Activated CD8-positive, alpha-beta memory T cell treated with anti-CD3 and anti-CD28 coated beads for 36 hours (primary cell): ENCODE data around the gene RGSL1. TPM values are rescaled to one million over a fixed set of nuclear protein-coding genes. Genes with fewer than 3 reads are reported as not detected.
"Not testable (repeated sequence)": the region's sequence is repeated elsewhere in the genome, so short reads cannot be mapped to it uniquely, and the experiment has no call there.

ENCODE experiments used
- CTCF ChIA-PET: fragments of 350-600 bp; sonication (Branson Sonifier 250); formaldehyde crosslinking; loops from one replicate; lab custom pipeline; 2021; ENCODE audit warnings: antibody characterized with exemption; lab: Charles Lee
- POLR2A ChIA-PET: fragments of 350-600 bp; sonication (Branson Sonifier 250); formaldehyde crosslinking; loops from one replicate; lab custom pipeline; 2021; ENCODE audit warnings: antibody characterized with exemption; lab: Charles Lee
- total RNA-seq, 2 experiments: library from RNA; stranded (reverse); gene quantifications; one replicate each; pipeline ENCODE4 v1.2.3, GENCODE V29; 2021

The RGSL1 gene
- total RNA-seq, 2 experiments from 2014 or later, result not detected

DNA sequence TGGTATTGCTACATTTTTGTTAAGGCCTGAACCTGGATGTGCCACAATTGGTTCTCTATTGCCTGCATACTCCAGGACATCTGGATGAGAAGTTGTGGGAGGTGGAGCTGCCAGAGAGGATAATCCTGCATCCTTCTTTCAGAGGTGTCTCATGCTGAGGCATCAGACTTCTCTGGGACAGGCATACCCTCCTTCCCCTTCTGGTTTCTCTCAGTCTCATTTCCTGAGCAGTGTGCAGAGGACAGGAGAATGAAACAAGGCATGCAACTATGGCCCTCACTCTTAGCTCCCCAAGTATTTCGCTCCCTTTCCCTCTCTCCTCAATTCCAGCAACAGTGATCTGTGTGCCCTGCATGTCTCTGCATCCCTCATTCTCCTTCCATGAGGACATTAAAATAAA, 7.6 kb upstream of the RGSL1 start:
- CTCF ChIA-PET, result no interaction called here
- POLR2A ChIA-PET, result no interaction called here

DNA sequence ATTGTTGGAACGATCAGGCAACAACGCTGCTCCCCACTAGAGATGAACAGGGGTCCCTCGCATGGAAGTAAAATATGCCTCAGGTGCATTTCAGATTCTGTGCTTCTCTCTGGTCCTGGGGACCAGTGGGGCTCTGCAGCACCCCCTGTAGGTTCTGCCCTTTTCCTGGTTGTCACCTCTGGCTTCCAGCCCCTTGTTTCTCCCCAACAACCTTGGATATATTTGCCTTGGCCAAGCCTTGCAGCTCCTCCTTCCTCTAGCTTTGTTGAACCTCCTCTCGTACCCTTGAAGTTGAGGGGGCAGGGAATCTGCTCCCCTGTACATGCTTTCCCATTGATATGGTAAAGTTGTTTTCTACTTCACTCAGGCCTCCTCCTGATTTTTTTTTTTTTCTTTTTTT, 5.4 kb upstream of the RGSL1 start:
- ChIA-PET CTCF (interaction anchor here (0.7 kb wide), 1 partner anchor 16 kb away, joined by 3 read pairs; no protein-coding TSS in a partner anchor), POLR2A (no interaction called here)

DNA sequence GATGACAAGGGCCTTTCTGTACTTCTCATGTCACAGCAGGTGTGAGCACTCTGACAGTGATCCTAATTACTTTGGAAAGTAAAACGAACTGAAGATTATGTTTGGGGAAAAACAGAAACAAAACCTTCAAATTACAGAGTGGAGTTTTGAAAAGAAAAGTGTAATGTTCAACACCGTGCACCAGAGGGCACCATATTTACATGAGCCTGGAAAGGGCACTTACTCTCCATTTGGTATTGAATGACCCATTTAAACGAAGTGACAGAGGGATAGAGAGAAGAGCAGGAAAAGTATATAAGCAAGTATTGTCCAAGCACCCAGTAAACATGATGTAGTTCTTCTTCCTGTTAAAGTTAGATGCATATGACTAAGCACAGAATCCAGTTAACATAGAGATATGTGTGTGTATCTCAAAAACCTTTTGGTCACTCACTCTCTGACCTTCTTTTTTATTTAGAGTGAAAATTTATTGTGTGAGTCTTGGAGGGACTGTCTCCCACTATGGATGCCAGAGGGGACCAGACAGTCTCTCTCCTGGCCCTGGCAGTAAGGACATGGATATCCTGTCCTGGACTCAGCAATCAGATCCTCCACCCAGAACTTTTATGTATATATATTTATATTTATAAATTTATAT, 3.8 kb upstream of the RGSL1 start:
- ChIA-PET POLR2A (no interaction called here), CTCF (no interaction called here)

DNA sequence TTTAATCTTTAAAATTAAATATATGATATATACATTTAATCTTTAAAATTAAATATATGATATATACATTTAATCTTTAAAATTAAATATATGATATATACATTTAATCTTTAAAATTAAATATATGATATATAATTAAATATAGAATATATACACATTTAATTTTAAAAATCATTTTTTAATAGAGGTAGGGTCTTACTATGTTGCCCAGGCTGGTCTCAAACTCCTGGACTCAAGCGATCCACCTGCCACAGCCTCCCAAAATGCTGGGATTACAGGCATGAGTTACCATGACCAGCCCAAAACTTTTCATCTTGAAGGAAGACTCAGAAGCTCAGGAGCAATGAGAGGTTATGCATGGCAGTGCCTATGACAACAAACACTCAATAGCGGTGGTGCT, 2.8 kb upstream of the RGSL1 start:
- POLR2A ChIA-PET, result not testable (repeated sequence)
- CTCF ChIA-PET, result interaction anchor here (0.9 kb wide), 1 partner anchor 335 kb away, joined by 3 read pairs; no protein-coding TSS in a partner anchor

DNA sequence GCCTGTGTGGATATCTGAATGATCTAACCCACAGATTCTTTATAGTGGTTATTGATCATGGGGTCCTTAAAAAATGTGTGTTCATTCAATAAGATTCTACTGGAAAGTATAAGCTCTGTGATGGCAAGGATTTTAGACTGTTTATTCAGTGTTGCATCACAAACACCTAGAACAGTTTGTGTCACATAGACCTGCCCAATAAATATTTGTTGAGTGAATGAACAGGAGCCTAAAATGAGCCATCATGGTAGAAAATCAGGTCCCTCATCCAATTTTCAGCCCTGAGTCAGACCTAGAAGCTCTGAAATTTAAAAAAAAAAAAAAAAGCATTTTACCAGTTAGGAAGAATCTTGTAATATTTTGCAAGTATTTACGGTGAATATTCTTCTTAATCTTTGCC, 2.3 kb upstream of the RGSL1 start:
- ChIA-PET POLR2A (no interaction called here), CTCF (interaction anchor here (0.9 kb wide), 1 partner anchor 335 kb away, joined by 3 read pairs; no protein-coding TSS in a partner anchor)

DNA sequence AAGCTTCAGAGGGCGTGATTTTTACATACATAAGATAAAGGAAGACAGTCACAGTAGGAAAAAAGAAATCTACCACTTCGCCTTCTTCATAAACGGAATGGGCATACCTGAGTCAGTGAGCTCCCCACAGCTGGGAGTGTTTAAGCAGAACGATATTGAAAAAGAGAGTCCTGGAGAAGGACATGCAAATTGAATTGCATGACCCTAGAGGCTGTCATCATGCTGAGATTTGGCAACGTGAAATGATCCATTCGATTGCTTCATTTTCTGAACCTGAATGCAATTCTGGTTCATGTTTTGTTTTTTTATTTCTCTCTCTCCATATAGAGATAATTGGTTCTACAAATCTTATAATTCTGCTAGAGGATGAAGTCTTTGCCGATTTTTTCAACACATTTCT, 3.7 kb downstream of the RGSL1 start:
- CTCF ChIA-PET, result no interaction called here
- POLR2A ChIA-PET, result no interaction called here

DNA sequence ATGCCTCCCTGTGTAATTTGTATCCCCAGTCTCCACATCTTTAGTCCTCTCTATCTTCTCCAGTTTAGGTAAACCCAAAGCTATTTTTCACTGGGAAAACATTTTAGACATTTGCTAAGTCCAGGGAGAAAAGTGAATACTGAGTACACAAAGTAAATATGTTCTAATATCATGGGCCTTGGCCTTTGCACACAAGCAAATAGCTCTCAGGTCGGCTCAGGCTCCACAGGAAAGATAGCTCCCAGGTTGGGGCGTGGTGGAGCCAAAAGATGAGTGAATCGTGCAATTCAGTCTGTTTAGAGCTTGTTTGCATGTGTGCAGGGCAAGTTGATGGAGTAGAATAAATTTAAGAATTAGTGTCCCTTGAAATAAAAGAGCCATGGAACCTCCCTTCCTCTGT, 7.9 kb downstream of the RGSL1 start:
- ChIA-PET POLR2A (no interaction called here), CTCF (no interaction called here)

DNA sequence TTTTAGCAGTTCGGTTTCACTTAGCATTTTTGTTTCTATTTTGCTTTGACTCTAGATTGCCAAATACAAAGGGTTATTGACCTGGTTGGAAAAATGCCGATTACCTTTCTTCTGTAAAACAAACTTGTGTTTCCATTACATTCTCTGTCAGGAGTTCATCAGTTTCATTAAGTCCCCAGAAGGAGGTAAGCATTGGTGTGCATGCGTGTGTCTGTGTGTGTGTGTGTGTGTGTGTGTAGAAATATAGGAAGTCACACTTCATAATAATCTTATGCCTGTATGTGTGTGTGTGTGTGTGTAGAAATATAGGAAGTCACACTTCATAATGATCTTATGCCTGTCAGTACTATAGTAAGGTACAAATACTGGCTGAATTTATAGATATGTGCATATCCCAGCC, 10.0 kb downstream of the RGSL1 start:
- CTCF ChIA-PET, result no interaction called here
- POLR2A ChIA-PET, result no interaction called here

DNA sequence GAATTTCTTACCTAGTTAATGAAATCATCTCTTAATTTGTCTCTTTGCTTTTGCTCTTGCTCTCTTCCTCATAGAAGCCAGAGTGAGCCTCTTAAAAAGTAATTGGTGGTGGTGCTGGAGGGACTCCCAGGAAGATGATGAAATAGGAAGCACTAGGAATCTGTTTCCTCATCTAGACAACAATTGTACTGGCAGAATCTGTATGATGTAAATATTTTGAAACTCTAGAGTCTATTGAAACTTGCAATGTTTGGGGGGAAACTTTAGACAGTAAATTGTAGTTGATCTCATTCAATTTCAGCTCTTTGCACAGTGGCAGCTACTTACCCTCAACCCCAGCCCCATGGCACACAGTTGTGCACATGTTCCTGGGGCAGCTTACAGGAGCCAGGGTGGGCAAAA, 10.6 kb downstream of the RGSL1 start:
- CTCF ChIA-PET, result no interaction called here

DNA sequence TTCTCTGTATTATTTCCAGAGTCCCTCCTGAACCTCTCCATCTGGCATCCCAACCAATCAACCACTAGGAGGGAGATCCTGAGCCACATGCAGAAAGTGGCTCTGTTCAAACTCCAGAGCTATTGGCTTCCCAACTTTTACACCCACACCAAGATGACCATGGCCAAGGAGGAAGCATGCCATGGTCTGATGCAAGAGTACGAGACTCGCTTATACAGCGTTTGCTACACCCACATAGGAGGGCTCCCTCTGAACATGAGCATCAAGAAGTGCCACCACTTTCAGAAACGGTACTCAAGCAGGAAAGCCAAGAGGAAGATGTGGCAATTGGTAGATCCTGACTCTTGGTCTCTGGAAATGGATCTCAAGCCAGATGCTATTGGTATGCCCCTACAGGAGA, 23.6 kb downstream of the RGSL1 start:
- CTCF ChIA-PET, result no interaction called here
- POLR2A ChIA-PET, result no interaction called here

More for the DNA sequence above, 10.6 kb downstream of the RGSL1 start:
- POLR2A ChIA-PET, result no interaction called here

DNA sequence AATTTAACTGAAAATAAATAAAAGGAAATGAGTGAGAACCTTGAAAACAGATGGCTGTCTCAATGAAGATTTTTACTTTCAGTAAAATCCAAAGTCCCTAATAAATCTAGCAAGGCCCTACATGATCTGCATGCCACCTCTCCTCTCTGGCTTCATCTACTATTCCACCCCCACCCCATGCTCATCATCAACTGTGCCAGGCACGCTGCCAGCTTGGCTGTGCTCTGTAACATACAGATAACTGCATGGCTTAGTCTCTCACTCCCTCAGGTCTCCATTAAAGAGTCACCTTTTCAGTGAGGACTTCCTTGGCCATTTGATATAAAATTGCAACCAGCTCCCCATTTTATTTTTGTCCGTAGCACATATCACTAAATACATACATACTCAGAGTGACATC, 26.7 kb downstream of the RGSL1 start:
- POLR2A ChIA-PET, result no interaction called here
- CTCF ChIA-PET, result no interaction called here

DNA sequence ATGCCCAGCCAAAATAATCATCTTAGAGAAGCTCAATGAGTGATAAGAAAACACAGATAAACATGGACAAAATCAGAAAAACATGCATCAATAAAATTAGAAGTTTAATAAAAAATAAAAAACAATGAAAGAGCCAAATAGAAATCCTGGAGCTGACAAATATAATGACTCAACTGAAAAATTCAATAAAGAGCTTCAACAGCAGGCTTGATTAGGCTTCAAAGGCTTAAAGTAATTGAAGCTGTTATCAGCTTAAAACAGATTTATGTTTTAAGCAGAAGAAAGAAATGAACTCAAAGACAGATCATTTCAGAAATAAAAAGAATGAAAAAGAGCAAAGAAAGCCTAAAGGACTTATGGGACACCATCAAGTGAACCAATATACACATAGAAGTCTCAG, 28.3 kb downstream of the RGSL1 start:
- ChIA-PET CTCF (no interaction called here), POLR2A (no interaction called here)

DNA sequence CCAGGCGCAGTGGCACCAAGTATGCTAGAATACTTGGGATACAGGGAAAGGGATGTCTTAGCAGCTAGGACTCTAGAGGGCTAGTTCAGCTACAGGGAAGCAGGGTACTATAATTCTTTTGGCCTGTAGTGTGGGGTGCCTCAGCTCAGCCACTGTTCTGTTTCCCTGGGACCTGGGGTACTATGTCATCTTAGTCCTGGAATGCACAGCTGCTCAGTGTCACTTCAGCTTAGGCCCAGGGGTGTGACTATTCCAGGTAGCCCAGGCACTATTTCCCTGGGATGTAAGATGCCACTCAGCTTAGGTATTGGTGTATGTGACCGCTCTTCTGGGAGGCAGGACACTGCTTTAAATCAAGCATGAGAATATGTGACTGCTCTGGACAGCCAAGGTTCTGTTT, 34.1 kb downstream of the RGSL1 start:
- ChIA-PET CTCF (no interaction called here), POLR2A (no interaction called here)

DNA sequence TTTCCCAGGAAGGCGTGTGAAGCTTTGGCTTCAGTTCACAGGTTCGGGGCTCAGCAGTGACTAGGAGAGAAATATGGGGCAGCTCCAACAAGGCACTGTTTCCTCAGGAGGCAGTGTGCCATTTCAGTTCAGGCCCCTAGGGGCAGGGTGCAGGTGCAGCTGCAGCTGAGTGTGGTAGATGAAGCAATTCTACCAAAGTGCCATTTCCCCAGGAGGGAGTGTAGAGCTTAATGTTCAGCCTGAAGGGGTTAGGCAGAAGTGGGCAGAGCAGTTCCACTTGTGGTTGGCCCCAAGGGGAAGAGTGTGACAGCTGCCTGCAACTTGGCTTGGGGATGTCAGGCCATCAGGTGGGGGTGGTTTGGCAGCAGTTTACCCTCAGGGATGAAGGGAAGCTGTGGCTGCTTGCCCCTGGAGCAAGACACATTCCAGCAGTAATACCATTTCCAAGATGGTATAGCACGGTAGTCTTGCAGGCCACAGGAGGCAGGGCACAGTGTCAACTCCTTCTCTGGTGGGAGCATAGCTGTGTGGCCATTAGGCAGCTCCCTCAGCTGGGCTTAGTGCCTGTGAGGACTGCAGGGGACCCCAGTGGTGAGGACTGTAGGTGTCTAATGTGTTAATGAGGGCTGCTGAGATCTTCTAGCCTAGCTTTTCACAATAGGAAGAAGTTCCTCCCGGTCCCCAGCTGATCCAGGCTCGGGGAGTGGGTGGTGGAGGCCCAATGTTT, 34.7 kb downstream of the RGSL1 start:
- POLR2A ChIA-PET, result no interaction called here
- CTCF ChIA-PET, result no interaction called here

DNA sequence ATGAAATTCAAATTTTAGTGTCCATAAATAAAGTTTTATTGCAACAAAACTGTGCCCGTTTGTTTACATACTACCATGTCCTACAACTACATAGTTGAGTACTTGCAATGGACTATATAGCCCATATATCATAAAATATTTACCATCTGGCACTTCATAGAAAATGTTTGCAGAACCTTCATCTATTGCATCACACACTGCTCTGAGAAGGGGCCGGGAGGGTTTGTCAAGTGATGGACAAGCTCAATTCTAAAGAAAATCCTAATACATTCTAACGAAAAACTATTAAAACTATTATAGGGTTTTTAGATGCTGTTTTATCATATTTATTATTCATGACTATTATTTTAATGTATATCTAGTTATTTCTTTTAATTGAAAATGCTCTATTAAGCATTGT, 35.9 kb downstream of the RGSL1 start:
- POLR2A ChIA-PET, result no interaction called here
- CTCF ChIA-PET, result interaction anchor here (0.7 kb wide), 1 partner anchor 1729 kb away, joined by 4 read pairs; no protein-coding TSS in a partner anchor

DNA sequence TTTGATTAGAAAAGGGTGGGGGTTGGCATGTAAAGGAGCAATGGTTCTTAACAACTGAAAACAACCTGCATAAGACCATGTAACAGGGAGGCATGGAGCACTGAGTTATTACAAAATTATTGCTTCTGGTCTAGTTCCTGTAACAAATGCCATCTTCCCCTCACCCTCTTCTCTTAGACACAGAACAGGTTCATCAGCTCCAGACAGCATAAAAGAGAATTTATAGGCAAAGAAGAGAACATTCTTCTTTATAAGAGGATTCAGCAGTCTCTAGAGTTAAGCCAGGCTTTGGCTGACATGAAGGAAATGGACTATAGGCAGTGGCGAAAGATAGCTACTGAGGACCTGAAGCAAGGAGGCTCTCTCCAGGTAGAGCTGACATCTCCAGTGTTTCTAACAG, 38.9 kb downstream of the RGSL1 start:
- ChIA-PET CTCF (interaction anchor here (0.7 kb wide), 1 partner anchor 295 kb away, joined by 3 read pairs; no protein-coding TSS in a partner anchor), POLR2A (no interaction called here)

DNA sequence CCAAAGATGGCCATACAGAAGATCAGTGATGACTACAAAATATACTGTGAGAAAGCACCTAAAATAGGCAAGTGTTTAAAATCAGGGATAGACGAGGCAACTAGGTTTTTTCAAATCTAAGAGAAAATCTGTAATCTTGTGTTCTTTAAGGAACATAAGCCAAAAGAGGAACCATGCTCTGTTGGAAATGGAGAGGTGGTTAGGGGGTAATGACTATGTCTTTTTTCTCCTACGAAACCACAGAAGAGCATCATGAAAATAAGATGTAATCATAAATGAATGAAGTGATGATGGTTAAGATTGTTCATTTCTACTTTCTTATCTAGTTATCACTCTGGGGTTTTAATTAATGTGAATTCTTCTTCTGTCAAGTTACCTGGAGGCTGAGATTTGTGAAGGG, 43.1 kb downstream of the RGSL1 start:
- ChIA-PET CTCF (no interaction called here), POLR2A (no interaction called here)

DNA sequence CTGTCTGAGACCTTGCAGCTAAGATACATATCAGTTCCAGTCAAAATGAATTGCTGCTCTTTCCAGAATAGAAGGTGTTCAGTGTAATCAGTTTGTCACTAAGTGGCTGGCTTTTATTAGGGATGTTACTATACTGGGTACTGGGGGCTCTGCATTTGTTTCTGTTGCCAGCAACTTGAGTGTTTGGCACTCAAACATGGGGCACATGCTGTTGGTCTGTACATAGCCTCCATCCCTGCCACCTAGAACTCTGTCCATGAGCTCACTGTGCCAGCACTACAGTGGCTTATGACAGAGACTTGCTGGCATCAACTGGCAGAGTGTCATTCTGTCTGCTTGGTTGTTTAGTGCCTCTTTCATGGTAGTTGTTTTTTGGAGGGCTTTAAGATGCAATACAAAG, 45.1 kb downstream of the RGSL1 start:
- CTCF ChIA-PET, result no interaction called here
- POLR2A ChIA-PET, result no interaction called here

DNA sequence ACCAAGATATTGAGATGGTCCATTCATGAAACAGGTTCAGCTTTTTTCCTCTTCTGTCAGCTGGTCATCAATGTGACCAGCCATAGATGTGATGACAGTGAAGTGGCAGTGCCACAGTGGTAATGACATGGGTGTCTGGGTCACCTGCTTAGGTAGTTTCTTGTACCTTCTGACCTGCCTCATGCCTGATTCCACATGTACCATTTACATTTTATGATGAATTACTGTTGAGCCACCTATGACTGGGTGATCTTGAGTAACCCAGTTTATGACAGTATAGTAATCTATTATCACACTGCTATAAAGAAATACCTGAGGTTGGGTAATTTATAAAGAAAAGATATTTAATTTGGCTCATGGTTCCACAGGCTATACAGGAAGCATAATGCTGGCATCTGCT, 45.7 kb downstream of the RGSL1 start:
- ChIA-PET CTCF (no interaction called here), POLR2A (no interaction called here)

DNA sequence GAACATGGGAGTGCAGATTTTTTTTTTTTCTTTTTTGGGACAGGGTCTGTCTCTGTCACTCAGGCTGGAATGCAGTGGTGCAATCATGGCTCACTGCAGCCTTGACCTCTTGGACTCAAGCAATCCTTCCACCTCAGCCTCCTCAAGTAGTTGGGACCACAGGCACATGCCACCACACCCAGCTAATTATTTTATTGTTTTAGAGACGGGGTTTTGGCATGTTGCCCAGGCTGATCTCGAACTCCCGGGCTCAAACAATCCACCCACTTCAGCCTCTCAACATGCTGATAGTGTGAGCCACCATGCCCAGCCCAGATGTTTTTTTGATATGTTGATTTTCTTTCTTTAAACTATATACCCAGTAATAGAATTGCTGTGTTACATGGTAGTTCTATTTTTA, 57.7 kb downstream of the RGSL1 start:
- ChIA-PET POLR2A (no interaction called here), CTCF (no interaction called here)

DNA sequence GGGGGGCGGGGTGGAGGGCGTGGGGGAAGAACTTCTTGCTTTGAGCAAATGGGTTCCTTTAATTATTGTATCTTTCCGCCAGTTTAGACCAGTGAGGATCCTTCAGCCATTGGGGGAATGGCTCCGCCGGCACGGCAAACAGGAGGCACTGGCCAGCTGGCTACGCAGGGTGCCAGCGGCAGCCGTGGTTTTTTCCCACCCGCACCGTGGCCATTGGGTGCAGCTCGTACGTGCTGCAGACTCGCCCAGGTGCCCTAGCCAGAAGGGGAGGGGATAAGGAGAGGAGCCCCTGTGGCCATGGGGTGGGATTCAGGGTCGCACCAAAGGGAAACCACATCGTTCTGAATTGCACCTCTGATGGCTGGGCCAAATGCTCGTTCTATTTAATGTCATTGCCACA, 65.6 kb downstream of the RGSL1 start:
- POLR2A ChIA-PET, result no interaction called here
- CTCF ChIA-PET, result no interaction called here
